Measurements from ENCODE around the gene DNAJC1.

DNA sequence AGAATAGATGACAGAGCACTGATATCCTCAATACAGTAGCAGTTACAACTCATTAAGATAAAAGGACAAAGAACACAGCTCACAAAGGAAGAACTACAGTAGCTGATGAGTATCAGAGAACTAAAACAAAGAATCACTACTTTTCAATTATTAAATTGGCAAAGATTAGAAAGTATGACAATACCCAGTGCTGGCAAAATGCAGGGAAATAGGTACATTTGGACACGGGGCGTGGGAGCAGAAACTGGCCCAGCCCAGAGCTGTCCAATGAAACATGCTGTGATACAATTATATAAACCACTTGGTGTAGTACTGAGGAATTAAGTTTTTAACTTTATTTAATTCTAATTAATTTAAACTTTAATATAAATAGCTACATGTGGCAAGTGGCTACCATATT lies 243.2 kb downstream of the DNAJC1 start:
- TF ChIP-seq POLR2A (IDR thresholded peaks at IDR 0.05; ENCODE audit: low read depth, low read length): no peak
- TF ChIP-seq MAFK (IDR thresholded peaks at IDR 0.05; ENCODE audit: low read depth, low read length): no peak
- TF ChIP-seq, protein P1, sequence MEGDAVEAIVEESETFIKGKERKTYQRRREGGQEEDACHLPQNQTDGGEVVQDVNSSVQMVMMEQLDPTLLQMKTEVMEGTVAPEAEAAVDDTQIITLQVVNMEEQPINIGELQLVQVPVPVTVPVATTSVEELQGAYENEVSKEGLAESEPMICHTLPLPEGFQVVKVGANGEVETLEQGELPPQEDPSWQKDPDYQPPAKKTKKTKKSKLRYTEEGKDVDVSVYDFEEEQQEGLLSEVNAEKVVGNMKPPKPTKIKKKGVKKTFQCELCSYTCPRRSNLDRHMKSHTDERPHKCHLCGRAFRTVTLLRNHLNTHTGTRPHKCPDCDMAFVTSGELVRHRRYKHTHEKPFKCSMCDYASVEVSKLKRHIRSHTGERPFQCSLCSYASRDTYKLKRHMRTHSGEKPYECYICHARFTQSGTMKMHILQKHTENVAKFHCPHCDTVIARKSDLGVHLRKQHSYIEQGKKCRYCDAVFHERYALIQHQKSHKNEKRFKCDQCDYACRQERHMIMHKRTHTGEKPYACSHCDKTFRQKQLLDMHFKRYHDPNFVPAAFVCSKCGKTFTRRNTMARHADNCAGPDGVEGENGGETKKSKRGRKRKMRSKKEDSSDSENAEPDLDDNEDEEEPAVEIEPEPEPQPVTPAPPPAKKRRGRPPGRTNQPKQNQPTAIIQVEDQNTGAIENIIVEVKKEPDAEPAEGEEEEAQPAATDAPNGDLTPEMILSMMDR (conservative IDR thresholded peaks at IDR 0.05; ENCODE audit: low read depth, low read length): no peak
- no peak for TF ChIP-seq FOS (IDR thresholded peaks at IDR 0.05; ENCODE audit: low read depth, low read length)
- TF ChIP-seq CEBPB (IDR thresholded peaks at IDR 0.05; ENCODE audit: low read depth, low read length): no peak
- no peak for TF ChIP-seq BHLHE40 (IDR thresholded peaks at IDR 0.05; ENCODE audit: low read depth, low read length)
- no peak for TF ChIP-seq MXI1 (IDR thresholded peaks at IDR 0.05; ENCODE audit: borderline replicate concordance, low read depth, low read length)
- TF ChIP-seq RCOR1 (IDR thresholded peaks at IDR 0.05; ENCODE audit: insufficient replicate concordance, low read length): no peak

All from IMR-90 (cell line).